ENCODE data around the gene SEPSECS.

The SEPSECS gene

GRCh38 chr4:25110527-25111329, 49.5 kb downstream of the SEPSECS start:
- no peak for DNase-seq (ENCODE audit: low read depth in 2 of 2)

GRCh38 chr4:25109511-25109910, 50.7 kb downstream of the SEPSECS start:
- DNase-seq (ENCODE audit: low read depth in 2 of 2): no peak

- no peak for DNase-seq (ENCODE audit: low read depth in 2 of 2)
Observed at GRCh38 chr4:25108556-25108955, 51.7 kb downstream of the SEPSECS start.

- DNase-seq (ENCODE audit: low read depth in 2 of 2): no peak
Observed at GRCh38 chr4:25107827-25108516, 52.3 kb downstream of the SEPSECS start.

- no peak for DNase-seq (ENCODE audit: low read depth in 2 of 2)
Observed at GRCh38 chr4:25106363-25107151, 53.7 kb downstream of the SEPSECS start.

GRCh38 chr4:25104591-25104990, 55.7 kb downstream of the SEPSECS start:
- DNase-seq (ENCODE audit: low read depth in 2 of 2): no peak

GRCh38 chr4:25103418-25103817, 56.8 kb downstream of the SEPSECS start:
- no peak for DNase-seq (ENCODE audit: low read depth in 2 of 2)

- DNase-seq (ENCODE audit: low read depth in 2 of 2): no peak
Observed at GRCh38 chr4:25101836-25102235, 58.4 kb downstream of the SEPSECS start.

GRCh38 chr4:25100710-25101109, 59.5 kb downstream of the SEPSECS start:
- DNase-seq (ENCODE audit: low read depth in 2 of 2): no peak

- DNase-seq (ENCODE audit: low read depth in 2 of 2): no peak
Observed at GRCh38 chr4:25100021-25100555, 60.2 kb downstream of the SEPSECS start.

GRCh38 chr4:25098964-25099891, 61.0 kb downstream of the SEPSECS start:
- no peak for DNase-seq (ENCODE audit: low read depth in 2 of 2)

GRCh38 chr4:25096981-25097443, 63.2 kb downstream of the SEPSECS start:
- no peak for DNase-seq (ENCODE audit: low read depth in 2 of 2)

- DNase-seq (ENCODE audit: low read depth in 2 of 2): no peak
Observed at GRCh38 chr4:25096251-25096980, 63.8 kb downstream of the SEPSECS start.

- no peak for DNase-seq (ENCODE audit: low read depth in 2 of 2)
Observed at GRCh38 chr4:25095837-25096236, 64.4 kb downstream of the SEPSECS start.

GRCh38 chr4:25092139-25092538, 68.1 kb downstream of the SEPSECS start:
- DNase-seq (ENCODE audit: low read depth in 2 of 2): no peak

- DNase-seq (ENCODE audit: low read depth in 2 of 2): no peak
Observed at GRCh38 chr4:25090516-25090915, 69.7 kb downstream of the SEPSECS start.

GRCh38 chr4:25089051-25089763, 71.0 kb downstream of the SEPSECS start:
- no peak for DNase-seq (ENCODE audit: low read depth in 2 of 2)

GRCh38 chr4:25088093-25088952, 71.9 kb downstream of the SEPSECS start:
- DNase-seq (ENCODE audit: low read depth in 2 of 2): no peak

GRCh38 chr4:25085671-25086070, 74.6 kb downstream of the SEPSECS start:
- no peak for DNase-seq (ENCODE audit: low read depth in 2 of 2)

Measured in stimulated activated CD8-positive, alpha-beta memory T cell treated with anti-CD3 and anti-CD28 coated beads, Interleukin-15, amount 100 ng/mL, for 4 hours (primary cell).